Endodermal cell (in vitro differentiated cells): ENCODE data around the gene RPL7A. TPM values are rescaled to one million over a fixed set of nuclear protein-coding genes. Genes with fewer than 3 reads are reported as not detected.

ENCODE experiments used
- DNase-seq: peaks from one replicate; pipeline ENCODE4 v3.0.0-alpha.2; 2017
- H3K27ac ChIP-seq: 2 replicates; pipeline ENCODE4 v1.5.1; 2013; ENCODE audit warnings: mild to moderate bottlenecking, low read depth, low read length, moderate library complexity
- H3K27me3 ChIP-seq: 2 replicates; pipeline ENCODE4 v1.6.1; 2013; ENCODE audit warnings: mild to moderate bottlenecking, low read length, moderate library complexity; ENCODE audit not compliant: insufficient read depth, control insufficient read depth, poor library complexity, severe bottlenecking
- H3K36me3 ChIP-seq: 2 replicates; pipeline ENCODE4 v1.7.0; 2013; ENCODE audit warnings: mild to moderate bottlenecking, low read length, moderate library complexity; ENCODE audit not compliant: control insufficient read depth, insufficient read depth
- H3K4me1 ChIP-seq: one replicate; pipeline ENCODE4 v1.7.0; 2013; ENCODE audit warnings: low read length; ENCODE audit not compliant: control insufficient read depth, insufficient read depth
- H3K4me3 ChIP-seq: 2 replicates; pipeline ENCODE4 v1.5.1; 2013; ENCODE audit warnings: mild to moderate bottlenecking, low read length, moderate library complexity
- H3K9ac ChIP-seq: 2 replicates; pipeline ENCODE4 v1.6.1; 2013; ENCODE audit warnings: mild to moderate bottlenecking, low read length, moderate library complexity; ENCODE audit not compliant: poor library complexity, severe bottlenecking; ENCODE audit errors: extremely low read depth
- H3K9me3 ChIP-seq: 2 replicates; pipeline ENCODE4 v1.6.1; 2013; ENCODE audit warnings: mild to moderate bottlenecking, low read length, moderate library complexity; ENCODE audit not compliant: control insufficient read depth
- H3K27ac Mint-ChIP-seq: 2 replicates; pipeline ENCODE4 v1.8.0; 2020; ENCODE audit warnings: mixed read lengths
- H3K27me3 Mint-ChIP-seq: 2 replicates; pipeline ENCODE4 v1.8.0; 2021; ENCODE audit warnings: mild to moderate bottlenecking, mixed read lengths; ENCODE audit not compliant: insufficient read depth
- H3K36me3 Mint-ChIP-seq: 2 replicates; pipeline ENCODE4 v1.8.0; 2020; ENCODE audit warnings: low read depth, mixed read lengths
- H3K4me1 Mint-ChIP-seq: 2 replicates; pipeline ENCODE4 v1.8.0; 2020; ENCODE audit warnings: mixed read lengths
- H3K4me3 Mint-ChIP-seq: 2 replicates; pipeline ENCODE4 v1.8.0; 2020; ENCODE audit warnings: mild to moderate bottlenecking, moderate library complexity, mixed read lengths
- H3K9me3 Mint-ChIP-seq: 2 replicates; pipeline ENCODE4 v1.8.0; 2020; ENCODE audit warnings: mild to moderate bottlenecking, mixed read lengths
- WGBS, 2 experiments: methylation state at CpG; one replicate each; pipeline versions ENCODE4 v1.1.5 to v1.1.7; 2013; ENCODE audit warnings: missing lambda C conversion rate in 2 of 2, mixed read lengths in 1 of 2; ENCODE audit not compliant: insufficient coverage in 1 of 2, insufficient read length in 1 of 2; 5-methylcytosine and 5-hydroxymethylcytosine counted together
- total RNA-seq, 2 donors: library from RNA; stranded (reverse); fragmentation: NEBNext Ultra II Directional in 1 of 2; extraction: Animal tissue kit (Norgen Biotek cat#: 25700) in 1 of 2; gene quantifications; 2 replicates in 1 of 2; 3 replicates in 1 of 2; pipeline ENCODE4 v1.2.1, GENCODE V29; 2021
- TF ChIP-seq, protein P1 (sequence below): fragments of 200-600 bp; sonication (generic); conservative IDR thresholded peaks from 2 replicates; pipeline ENCODE4 v1.5.0; 2021; ENCODE audit warnings: antibody characterized with exemption, mild to moderate bottlenecking

The RPL7A gene
- total RNA-seq, 2 donors from 2014 or later = 2,418 to 2,634 TPM

DNA sequence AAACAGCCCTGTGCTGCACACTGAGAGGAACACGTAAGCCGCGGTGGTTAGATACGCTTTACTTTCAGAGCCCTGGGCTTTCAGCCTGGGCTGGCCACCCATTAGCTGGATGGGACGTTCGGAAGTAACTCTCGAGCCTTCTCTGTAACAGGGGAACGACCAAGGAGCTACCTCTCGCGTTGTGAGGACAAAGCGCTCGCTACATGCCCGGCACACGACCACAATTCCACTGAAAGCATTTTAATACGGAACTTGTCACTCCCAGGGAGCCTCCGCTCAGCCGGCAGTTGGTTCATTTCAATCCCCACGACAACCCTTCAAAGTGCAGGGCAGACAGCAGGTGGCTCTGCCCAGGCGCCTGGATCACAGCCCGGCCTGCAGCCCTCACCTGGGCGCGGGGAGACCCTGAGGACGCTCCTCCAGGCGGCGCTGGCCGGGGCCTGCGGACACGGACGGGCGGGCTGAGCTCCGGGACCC, 7.9 kb downstream of the RPL7A start:
- no peaks in the 10 kb centered on the region for H3K27me3 Mint-ChIP-seq
- no peaks in the 10 kb centered on the region for H3K27me3 ChIP-seq
- peaks cover 3% of the 10 kb centered on the region for H3K4me1 Mint-ChIP-seq
- no peaks in the 10 kb centered on the region for H3K9me3 Mint-ChIP-seq
- peak overlapping the region; percentile 89 for H3K4me3 Mint-ChIP-seq
- TF ChIP-seq, protein P1, sequence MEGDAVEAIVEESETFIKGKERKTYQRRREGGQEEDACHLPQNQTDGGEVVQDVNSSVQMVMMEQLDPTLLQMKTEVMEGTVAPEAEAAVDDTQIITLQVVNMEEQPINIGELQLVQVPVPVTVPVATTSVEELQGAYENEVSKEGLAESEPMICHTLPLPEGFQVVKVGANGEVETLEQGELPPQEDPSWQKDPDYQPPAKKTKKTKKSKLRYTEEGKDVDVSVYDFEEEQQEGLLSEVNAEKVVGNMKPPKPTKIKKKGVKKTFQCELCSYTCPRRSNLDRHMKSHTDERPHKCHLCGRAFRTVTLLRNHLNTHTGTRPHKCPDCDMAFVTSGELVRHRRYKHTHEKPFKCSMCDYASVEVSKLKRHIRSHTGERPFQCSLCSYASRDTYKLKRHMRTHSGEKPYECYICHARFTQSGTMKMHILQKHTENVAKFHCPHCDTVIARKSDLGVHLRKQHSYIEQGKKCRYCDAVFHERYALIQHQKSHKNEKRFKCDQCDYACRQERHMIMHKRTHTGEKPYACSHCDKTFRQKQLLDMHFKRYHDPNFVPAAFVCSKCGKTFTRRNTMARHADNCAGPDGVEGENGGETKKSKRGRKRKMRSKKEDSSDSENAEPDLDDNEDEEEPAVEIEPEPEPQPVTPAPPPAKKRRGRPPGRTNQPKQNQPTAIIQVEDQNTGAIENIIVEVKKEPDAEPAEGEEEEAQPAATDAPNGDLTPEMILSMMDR = peak; percentile 43
- 1 to 4% methylated on average over 18 to 29 of the region's 31 CpGs for WGBS, 2 experiments
- peak overlapping the region; percentile 88 for H3K4me3 ChIP-seq
- no peaks in the 10 kb centered on the region for H3K4me1 ChIP-seq
- DNase-seq = no peak
- H3K36me3 Mint-ChIP-seq = peaks cover 39% of the 10 kb centered on the region
- peak overlapping the region; percentile 94 for H3K27ac Mint-ChIP-seq
- no peaks in the 10 kb centered on the region for H3K9me3 ChIP-seq
- H3K9ac ChIP-seq = peak overlapping the region; percentile 52
- H3K36me3 ChIP-seq = peaks cover 44% of the 10 kb centered on the region
- no peak overlapping the region for H3K27ac ChIP-seq

DNA sequence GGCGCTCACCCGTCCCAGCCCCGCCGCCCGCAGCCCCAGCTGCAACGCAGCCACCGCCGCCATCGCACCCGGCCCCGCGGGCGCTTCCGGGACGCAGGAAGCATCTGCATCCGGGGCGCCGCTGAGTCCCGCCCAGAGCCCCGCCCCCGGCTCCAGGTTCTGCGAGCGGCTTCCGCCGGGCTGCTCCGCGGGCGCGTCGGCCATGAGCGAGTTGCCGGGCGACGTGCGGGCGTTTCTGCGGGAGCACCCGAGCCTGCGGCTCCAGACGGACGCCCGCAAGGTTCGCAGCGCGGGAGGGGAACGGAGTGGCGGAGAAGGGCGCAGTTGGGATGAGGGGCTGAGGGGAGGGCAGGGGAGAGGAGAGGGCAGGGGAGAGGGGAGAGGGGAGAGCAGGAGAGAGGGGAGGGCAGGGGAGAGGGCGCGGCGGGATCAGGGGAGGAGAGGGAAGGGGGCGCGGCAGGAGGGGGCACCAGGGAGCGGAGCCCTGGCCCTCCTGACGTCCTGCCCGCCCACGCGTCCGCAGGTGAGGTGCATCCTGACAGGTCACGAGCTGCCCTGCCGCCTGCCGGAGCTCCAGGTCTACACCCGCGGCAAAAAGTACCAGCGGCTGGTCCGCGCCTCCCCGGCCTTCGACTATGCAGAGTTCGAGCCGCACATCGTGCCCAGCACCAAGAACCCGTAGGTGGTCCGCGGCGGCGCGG, 8.5 kb downstream of the RPL7A start, which contains the start of the genes SURF1 and SURF2:
TSS of gene SURF1 (minus strand) at position 97 of the 701 bp plus-strand sequence. CDS start at position 63, 34 bp downstream.
TSS of gene SURF2 (plus strand) at position 160 of the 701 bp plus-strand sequence. CDS start at position 203, 43 bp downstream.
- Mint-ChIP-seq H3K9me3 (no peaks in the 10 kb centered on the region), H3K4me3 (peak within 1 kb of the TSS; percentile 89), H3K27ac (peak within 1 kb of the TSS; percentile 94), H3K4me1 (peaks cover 3% of the 10 kb centered on the region), H3K36me3 (peaks cover 36% of the 10 kb centered on the region), H3K27me3 (no peaks in the 10 kb centered on the region)
- no peak within 1 kb of the TSS for H3K27ac ChIP-seq
- H3K9me3 ChIP-seq = no peaks in the 10 kb centered on the region
- H3K36me3 ChIP-seq = peaks cover 44% of the 10 kb centered on the region
- WGBS, 2 experiments = 0% methylated on average over 9 to 78 of the region's 78 CpGs
- no peaks in the 10 kb centered on the region for H3K4me1 ChIP-seq
- peak within 1 kb of the TSS; percentile 52 for H3K9ac ChIP-seq
- H3K27me3 ChIP-seq = no peaks in the 10 kb centered on the region
- DNase-seq = peak; percentile 95
- peak within 1 kb of the TSS; percentile 88 for H3K4me3 ChIP-seq
- TF ChIP-seq, protein P1 = peak; percentile 40

DNA sequence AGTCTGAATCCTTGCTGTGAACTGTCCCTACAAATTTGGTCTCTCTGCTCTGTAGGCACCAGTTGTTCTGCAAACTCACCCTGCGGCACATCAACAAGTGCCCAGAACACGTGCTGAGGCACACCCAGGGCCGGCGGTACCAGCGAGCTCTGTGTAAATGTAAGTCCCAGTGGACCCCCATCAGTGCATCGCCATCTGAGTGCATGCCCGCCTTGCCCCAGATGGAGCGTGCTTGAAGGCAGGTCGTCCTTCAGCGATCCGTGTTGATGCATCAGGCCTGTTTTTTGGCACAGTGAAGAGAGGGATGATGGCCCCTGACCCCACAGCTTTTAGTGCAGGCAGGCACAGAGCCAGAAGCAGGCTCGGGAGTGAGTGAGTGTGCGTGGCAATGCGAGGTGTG, 9.6 kb downstream of the RPL7A start:
- Histone ChIP-seq H3K27me3 (no peaks in the 10 kb centered on the region), H3K4me1 (no peaks in the 10 kb centered on the region), H3K4me3 (peak overlapping the region; percentile 82), H3K9me3 (no peaks in the 10 kb centered on the region), H3K9ac (peak overlapping the region; percentile 41), H3K36me3 (peaks cover 44% of the 10 kb centered on the region), H3K27ac (no peak overlapping the region)
- no peak for DNase-seq
- TF ChIP-seq, protein P1 = no peak
- peak overlapping the region; percentile 89 for H3K4me3 Mint-ChIP-seq
- WGBS, 2 experiments = 95 to 96% methylated on average over 13 to 14 of the region's 14 CpGs
- H3K9me3 Mint-ChIP-seq = no peaks in the 10 kb centered on the region
- H3K27ac Mint-ChIP-seq = no peak overlapping the region
- H3K27me3 Mint-ChIP-seq = no peaks in the 10 kb centered on the region
- H3K4me1 Mint-ChIP-seq = peaks cover 3% of the 10 kb centered on the region
- peaks cover 35% of the 10 kb centered on the region for H3K36me3 Mint-ChIP-seq
